GM18907 (cell line): Measurements from ENCODE around the gene MGLL.
"Not testable (repeated sequence)": the region's sequence is repeated elsewhere in the genome, so short reads cannot be mapped to it uniquely, and the experiment has no call there.

Experiments used
- ATAC-seq: cut with Tn5 transposase; IDR thresholded peaks from one replicate; pipeline ENCODE4 v1.9.1; 2021; ENCODE audit warnings: mild to moderate bottlenecking, moderate library complexity; ENCODE audit not compliant: unreplicated experiment

The MGLL gene

GRCh38 chr3:127711021-127711695 lies 111.2 kb downstream of the MGLL start:
- no peak for ATAC-seq

GRCh38 chr3:127710155-127710941 lies 112.0 kb downstream of the MGLL start:
- ATAC-seq, result no peak

- ATAC-seq, result no peak
Observed at GRCh38 chr3:127709320-127710060, 112.8 kb downstream of the MGLL start.

- no peak for ATAC-seq
Observed at GRCh38 chr3:127708837-127709236, 113.5 kb downstream of the MGLL start.

GRCh38 chr3:127707851-127708411 lies 114.4 kb downstream of the MGLL start:
- ATAC-seq, result no peak

GRCh38 chr3:127706785-127707351 lies 115.4 kb downstream of the MGLL start:
- no peak for ATAC-seq

- no peak for ATAC-seq
Observed at GRCh38 chr3:127706312-127706711, 116.0 kb downstream of the MGLL start.

GRCh38 chr3:127704840-127705239 lies 117.5 kb downstream of the MGLL start:
- ATAC-seq, result not testable (repeated sequence)

- ATAC-seq, result no peak
Observed at GRCh38 chr3:127702151-127702578, 120.2 kb downstream of the MGLL start.

GRCh38 chr3:127701280-127701911 lies 120.9 kb downstream of the MGLL start:
- no peak for ATAC-seq

GRCh38 chr3:127700406-127700805 lies 121.9 kb downstream of the MGLL start:
- ATAC-seq, result no peak

GRCh38 chr3:127699416-127700300 lies 122.7 kb downstream of the MGLL start:
- no peak for ATAC-seq

GRCh38 chr3:127698691-127699415 lies 123.5 kb downstream of the MGLL start:
- no peak for ATAC-seq

- no peak for ATAC-seq
Observed at GRCh38 chr3:127698286-127698685, 124.0 kb downstream of the MGLL start.

GRCh38 chr3:127697551-127698240 lies 124.6 kb downstream of the MGLL start:
- ATAC-seq, result peak; percentile 54

GRCh38 chr3:127694467-127695215 lies 127.7 kb downstream of the MGLL start:
- no peak for ATAC-seq

- no peak for ATAC-seq
Observed at GRCh38 chr3:127693336-127693843, 128.9 kb downstream of the MGLL start.
